ENCODE measurements around the gene KSR2.

- TF ChIP-seq CTCF (IDR thresholded peaks at IDR 0.05; ENCODE audit: low read length) (no peak), EZH2 (IDR thresholded peaks at IDR 0.05; ENCODE audit: borderline replicate concordance, low read length) (no peak)
Measured at GRCh38 chr12:117499759-117500485, 468.9 kb downstream of the KSR2 start.
